ENCODE measurements around the gene GALNT9. TPM values are rescaled to one million over a fixed set of nuclear protein-coding genes. Genes with fewer than 3 reads are reported as not detected.
A peak's percentile ranks its signal among the peaks of the same experiment; 100 is the strongest.

Gene GALNT9
- total RNA-seq, 6 experiments from 2014 or later = not detected

DNA sequence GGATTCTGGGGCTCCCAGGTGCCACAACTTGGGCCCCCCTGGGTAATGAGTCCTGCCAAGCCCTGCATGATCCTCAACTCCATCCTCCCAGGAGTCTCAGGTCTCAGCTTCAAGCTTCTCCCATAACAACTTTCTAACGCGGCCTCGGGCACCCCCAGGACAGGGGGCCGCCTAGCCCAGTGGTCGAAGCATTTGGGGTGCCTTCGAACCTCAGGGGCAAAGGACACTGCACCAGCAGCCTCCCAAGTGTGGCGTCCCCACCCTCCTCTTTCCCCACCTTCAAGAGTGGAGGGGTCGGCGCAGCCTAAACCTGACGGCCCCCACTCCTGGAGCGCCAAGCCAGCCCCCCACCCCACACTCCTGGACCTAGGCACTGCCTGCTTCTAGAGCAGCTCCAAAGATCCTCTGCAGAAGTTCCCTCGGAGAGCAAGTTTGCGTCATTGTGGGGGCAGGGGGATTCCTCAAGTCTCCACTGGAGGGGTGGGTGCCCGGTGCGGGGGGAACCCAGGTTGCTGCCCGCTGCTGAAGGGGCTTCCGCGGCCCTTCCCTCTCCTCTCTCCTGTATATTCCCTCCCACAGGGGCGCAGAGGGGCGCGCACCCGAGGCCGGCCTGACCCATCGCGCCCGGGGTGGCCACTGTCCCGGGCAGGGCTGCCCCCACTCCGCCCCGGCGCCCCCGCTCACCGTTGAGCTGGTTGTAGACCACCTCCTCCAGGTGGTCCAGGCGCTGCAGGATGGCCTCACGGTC, 933 bp downstream of the GALNT9 start:
- no peaks in the 10 kb centered on the region for H3K36me3 ChIP-seq
- DNase-seq (no peak), ATAC-seq (no peak)
- no peaks in the 10 kb centered on the region for H3K9me3 ChIP-seq
- TF ChIP-seq, protein P1, sequence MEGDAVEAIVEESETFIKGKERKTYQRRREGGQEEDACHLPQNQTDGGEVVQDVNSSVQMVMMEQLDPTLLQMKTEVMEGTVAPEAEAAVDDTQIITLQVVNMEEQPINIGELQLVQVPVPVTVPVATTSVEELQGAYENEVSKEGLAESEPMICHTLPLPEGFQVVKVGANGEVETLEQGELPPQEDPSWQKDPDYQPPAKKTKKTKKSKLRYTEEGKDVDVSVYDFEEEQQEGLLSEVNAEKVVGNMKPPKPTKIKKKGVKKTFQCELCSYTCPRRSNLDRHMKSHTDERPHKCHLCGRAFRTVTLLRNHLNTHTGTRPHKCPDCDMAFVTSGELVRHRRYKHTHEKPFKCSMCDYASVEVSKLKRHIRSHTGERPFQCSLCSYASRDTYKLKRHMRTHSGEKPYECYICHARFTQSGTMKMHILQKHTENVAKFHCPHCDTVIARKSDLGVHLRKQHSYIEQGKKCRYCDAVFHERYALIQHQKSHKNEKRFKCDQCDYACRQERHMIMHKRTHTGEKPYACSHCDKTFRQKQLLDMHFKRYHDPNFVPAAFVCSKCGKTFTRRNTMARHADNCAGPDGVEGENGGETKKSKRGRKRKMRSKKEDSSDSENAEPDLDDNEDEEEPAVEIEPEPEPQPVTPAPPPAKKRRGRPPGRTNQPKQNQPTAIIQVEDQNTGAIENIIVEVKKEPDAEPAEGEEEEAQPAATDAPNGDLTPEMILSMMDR (IDR thresholded peaks at IDR 0.05) = no peak
- TF ChIP-seq POLR2A (IDR thresholded peaks at IDR 0.05) = no peak
- H3K4me1 ChIP-seq = no peaks in the 10 kb centered on the region
- H3K27me3 ChIP-seq = peaks cover 3 to 18% of the 10 kb centered on the region in 2 donors
- no peak overlapping the region for H3K27ac ChIP-seq
- intact Hi-C loops (cut with DNase I) = no loop called here
- WGBS (ENCODE audit: insufficient coverage, low coverage, low lambda C conversion rate, missing lambda C conversion rate) = no CpG with 5 or more reads among the region's 34 CpGs
- H3K4me3 ChIP-seq = no peak overlapping the region

DNA sequence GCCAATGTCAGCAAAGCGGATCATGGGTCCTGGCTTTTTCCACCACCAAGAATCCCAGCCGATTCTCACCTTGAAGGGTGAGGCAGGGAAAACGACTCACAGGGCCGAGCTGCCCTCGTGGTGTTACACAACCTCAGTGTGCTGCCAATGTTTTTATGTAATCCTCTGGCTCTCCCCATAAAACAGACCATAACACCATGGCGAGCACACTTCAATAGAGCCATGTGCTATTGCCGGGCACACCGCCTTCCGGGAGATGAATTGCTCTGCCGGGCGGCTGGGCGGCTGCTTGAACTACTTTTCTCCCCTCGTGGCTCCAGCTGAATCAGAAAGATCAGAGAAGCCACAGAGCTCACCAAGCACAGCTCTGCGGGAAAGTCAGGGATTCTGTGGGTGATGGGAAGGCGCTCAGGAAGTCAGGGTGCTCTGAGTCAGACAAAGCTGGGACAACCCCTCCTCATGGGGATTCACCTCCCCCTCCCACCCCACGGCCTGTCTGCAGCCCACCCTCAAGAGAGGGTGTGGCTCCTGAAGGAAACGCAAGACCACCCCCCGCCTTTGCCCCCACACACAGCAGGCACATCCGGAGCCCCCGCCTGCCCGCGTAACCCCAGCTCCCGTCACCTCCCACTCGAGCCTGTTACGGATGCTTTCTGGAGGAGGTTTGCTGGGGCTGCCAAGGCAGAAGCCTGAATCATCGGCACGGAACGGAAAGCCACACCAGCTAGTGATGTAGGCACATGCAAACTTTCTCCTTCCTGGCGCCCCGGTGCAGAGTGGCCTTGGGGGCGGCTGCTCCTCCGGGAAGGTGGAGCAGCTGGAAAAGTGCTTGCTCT, 1.8 kb downstream of the GALNT9 start:
- Histone ChIP-seq H3K27me3 (peaks cover 3 to 18% of the 10 kb centered on the region in 2 donors), H3K27ac (no peak overlapping the region), H3K4me3 (no peak overlapping the region), H3K4me1 (no peaks in the 10 kb centered on the region), H3K9me3 (no peaks in the 10 kb centered on the region), H3K36me3 (no peaks in the 10 kb centered on the region)
- DNase-seq (peak in 1 of 3 donors; percentile 74), ATAC-seq (peak; percentile 68 to 90 (median 84))
- intact Hi-C loops (cut with DNase I) = no loop called here
- TF ChIP-seq POLR2A (IDR thresholded peaks at IDR 0.05) = no peak
- TF ChIP-seq, protein P1 (IDR thresholded peaks at IDR 0.05) = no peak
- WGBS (ENCODE audit: insufficient coverage, low coverage, low lambda C conversion rate, missing lambda C conversion rate) = 0% methylated on average over 1 of the region's 32 CpGs

DNA sequence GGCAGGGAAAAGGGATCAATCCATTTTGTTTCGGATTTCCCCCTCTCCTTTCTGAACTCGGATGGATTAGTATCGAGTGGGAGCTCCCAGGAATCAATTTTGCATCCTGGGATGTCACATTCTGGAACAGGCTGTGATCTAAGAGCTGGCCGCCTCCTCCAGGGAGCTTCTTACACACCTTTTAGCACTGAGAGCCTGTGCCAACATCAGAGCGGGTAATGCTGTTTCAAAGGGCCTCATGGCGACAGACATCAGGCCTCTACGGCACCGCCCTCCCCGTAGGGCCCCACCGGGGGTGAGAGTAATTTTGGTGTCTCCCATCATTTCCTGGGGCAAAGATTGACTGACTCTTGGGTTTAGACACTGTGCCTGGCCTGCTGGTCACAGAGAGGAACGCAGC, 2.7 kb downstream of the GALNT9 start:
- ATAC-seq (no peak), DNase-seq (no peak)
- intact Hi-C loops (cut with DNase I) = no loop called here
- Histone ChIP-seq H3K4me3 (no peak overlapping the region), H3K36me3 (no peaks in the 10 kb centered on the region), H3K9me3 (no peaks in the 10 kb centered on the region), H3K27ac (no peak overlapping the region), H3K27me3 (peaks cover 3 to 18% of the 10 kb centered on the region in 2 donors), H3K4me1 (no peaks in the 10 kb centered on the region)
- TF ChIP-seq POLR2A (IDR thresholded peaks at IDR 0.05) = no peak
- TF ChIP-seq, protein P1 (IDR thresholded peaks at IDR 0.05) = no peak
- 43% methylated on average over 3 of the region's 11 CpGs for WGBS (ENCODE audit: insufficient coverage, low coverage, low lambda C conversion rate, missing lambda C conversion rate)

DNA sequence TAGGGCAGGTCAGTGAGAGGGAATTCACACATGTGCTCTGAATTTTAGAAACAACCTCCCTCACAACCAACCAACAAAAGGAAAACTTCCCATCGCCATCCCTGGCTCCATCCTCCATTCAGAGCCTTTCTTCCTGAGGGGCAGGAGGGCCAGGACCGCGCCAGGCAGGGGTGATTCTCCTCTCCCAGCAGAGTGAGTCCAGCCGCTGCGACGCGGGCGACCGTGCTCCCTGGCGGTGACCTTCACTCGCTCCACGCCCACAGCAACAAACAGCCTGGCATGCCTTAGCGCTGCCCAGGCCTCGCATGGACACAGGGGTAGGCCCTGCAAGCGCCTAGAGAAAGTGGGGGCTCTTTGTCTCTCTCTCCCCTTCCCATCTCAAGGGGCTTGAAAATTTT, 3.7 kb downstream of the GALNT9 start:
- Histone ChIP-seq H3K9me3 (no peaks in the 10 kb centered on the region), H3K36me3 (no peaks in the 10 kb centered on the region), H3K4me3 (no peak overlapping the region), H3K27ac (no peak overlapping the region), H3K27me3 (peaks cover 3 to 18% of the 10 kb centered on the region in 2 donors), H3K4me1 (no peaks in the 10 kb centered on the region)
- TF ChIP-seq, protein P1 (IDR thresholded peaks at IDR 0.05) = no peak
- no peak for TF ChIP-seq POLR2A (IDR thresholded peaks at IDR 0.05)
- DNase-seq (no peak), ATAC-seq (no peak)
- intact Hi-C loops (cut with DNase I) = no loop called here
- 67% methylated on average over 1 of the region's 15 CpGs for WGBS (ENCODE audit: insufficient coverage, low coverage, low lambda C conversion rate, missing lambda C conversion rate)

Measured in right lobe of liver (tissue), 6 donors.